Gastroesophageal sphincter (tissue), 3 donors: Measurements from ENCODE around the gene IRF2BP2.

Experiments used
- EP300 ChIP-seq: sonication (generic); formaldehyde crosslinking; IDR thresholded peaks from one replicate; pipeline ENCODE4 v1.6.1; 2017; ENCODE audit warnings: antibody characterized with exemption, mild to moderate bottlenecking
- POLR2AphosphoS5 ChIP-seq: sonication (generic); formaldehyde crosslinking; IDR thresholded peaks from one replicate; pipeline ENCODE4 v1.6.1; 2017; ENCODE audit warnings: antibody characterized with exemption
- TF ChIP-seq, protein P1 (sequence below), 4 experiments: fragments of 200-600 bp in 2 of 4; fragments of 450-650 bp in 2 of 4; sonication (generic) in 1 of 4; IDR thresholded peaks; one replicate each; pipeline ENCODE4 v1.5.1; 2017 to 2019; ENCODE audit warnings: antibody characterized with exemption in 4 of 4, mild to moderate bottlenecking in 2 of 4, moderate library complexity in 2 of 4

DNA sequence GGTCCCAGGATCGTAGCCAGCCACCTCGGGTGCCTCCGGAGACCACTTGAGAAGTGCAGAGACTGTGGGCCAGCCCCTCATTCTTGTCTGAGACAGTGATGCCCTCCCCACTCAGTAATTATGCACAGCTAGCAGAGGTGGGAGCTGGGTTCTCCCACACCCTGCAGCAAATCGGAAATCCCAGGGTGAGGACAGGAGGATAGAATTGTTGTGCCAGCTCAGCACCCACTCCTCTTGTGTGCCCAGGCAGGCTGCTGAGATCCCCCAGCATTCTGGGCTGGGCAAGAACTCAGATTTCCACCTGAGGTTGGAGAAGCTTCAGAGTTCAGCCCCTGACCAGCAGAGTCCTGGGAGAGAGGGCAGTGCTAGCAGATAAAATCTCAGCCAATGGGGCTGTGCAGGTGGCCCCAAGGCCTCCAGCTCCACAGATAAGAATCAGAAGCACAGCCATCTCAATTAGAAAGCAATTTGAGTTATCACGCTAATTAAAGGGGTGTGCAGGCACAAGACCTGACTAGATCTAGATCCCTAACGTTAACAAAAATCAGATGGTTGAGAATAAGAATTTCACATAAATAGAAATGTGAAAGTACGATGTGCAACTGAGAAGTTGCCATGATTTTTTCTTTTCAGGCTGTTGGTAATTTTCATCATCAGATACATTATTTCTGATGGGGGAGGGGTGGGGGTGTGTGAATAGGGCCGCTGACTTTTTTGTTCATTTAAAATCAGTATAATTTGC lies 45.5 kb upstream of the IRF2BP2 start:
- TF ChIP-seq EP300 (no peak), POLR2AphosphoS5 (no peak)
- TF ChIP-seq, protein P1, sequence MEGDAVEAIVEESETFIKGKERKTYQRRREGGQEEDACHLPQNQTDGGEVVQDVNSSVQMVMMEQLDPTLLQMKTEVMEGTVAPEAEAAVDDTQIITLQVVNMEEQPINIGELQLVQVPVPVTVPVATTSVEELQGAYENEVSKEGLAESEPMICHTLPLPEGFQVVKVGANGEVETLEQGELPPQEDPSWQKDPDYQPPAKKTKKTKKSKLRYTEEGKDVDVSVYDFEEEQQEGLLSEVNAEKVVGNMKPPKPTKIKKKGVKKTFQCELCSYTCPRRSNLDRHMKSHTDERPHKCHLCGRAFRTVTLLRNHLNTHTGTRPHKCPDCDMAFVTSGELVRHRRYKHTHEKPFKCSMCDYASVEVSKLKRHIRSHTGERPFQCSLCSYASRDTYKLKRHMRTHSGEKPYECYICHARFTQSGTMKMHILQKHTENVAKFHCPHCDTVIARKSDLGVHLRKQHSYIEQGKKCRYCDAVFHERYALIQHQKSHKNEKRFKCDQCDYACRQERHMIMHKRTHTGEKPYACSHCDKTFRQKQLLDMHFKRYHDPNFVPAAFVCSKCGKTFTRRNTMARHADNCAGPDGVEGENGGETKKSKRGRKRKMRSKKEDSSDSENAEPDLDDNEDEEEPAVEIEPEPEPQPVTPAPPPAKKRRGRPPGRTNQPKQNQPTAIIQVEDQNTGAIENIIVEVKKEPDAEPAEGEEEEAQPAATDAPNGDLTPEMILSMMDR (IDR thresholded peaks at IDR 0.05): no peak
